Measurements from ENCODE around the gene TOP2A. TPM values are rescaled to one million over a fixed set of nuclear protein-coding genes. Genes with fewer than 3 reads are reported as not detected.

TOP2A gene
- total and polyA plus RNA-seq, 9 of the 15 experiments (the other 6 are each of a cell fraction or from before 2014, with no cell fraction given), result 133 to 347 (median 259) TPM

- peak; percentile 67 to 93 for TF ChIP-seq RAD21 (CRISPR knock-in tag; conservative IDR thresholded peaks at IDR 0.05 in 1 of 2, IDR thresholded peaks at IDR 0.05 in 1 of 2)
- no peak for TF ChIP-seq NFATC3 (IDR thresholded peaks at IDR 0.05)
- no peak for TF ChIP-seq ZBTB5 (IDR thresholded peaks at IDR 0.05)
- peak; percentile 66; the same call in 1 of the 2 replicates for TF ChIP-seq ZNF12 (CRISPR knock-in tag; IDR thresholded peaks at IDR 0.05)
- no peak for TF ChIP-seq THAP7 (CRISPR knock-in tag; IDR thresholded peaks at IDR 0.05)
- no peak for TF ChIP-seq SMAD2 (IDR thresholded peaks at IDR 0.05; ENCODE audit: low read depth, low read length)
- TF ChIP-seq RBM14 (IDR thresholded peaks at IDR 0.05; ENCODE audit: borderline replicate concordance, insufficient read depth, low read depth, low read length), result no peak
- no peak for TF ChIP-seq SPI1 (IDR thresholded peaks at IDR 0.05; ENCODE audit: borderline replicate concordance, low read depth, low read length)
- TF ChIP-seq ELF2 (CRISPR knock-in tag; IDR thresholded peaks at IDR 0.05), result peak; percentile 53; the same call in 1 of the 2 replicates
- no peak for TF ChIP-seq ZNF512 (tag; IDR thresholded peaks at IDR 0.05)
- no peak for TF ChIP-seq ZBTB8A (IDR thresholded peaks at IDR 0.05; ENCODE audit: partially characterized antibody)
- no peak for TF ChIP-seq ARID1B (IDR thresholded peaks at IDR 0.05)
- no peak for TF ChIP-seq NRF1 (conservative IDR thresholded peaks at IDR 0.05 in 1 of 2, IDR thresholded peaks at IDR 0.05 in 1 of 2)
- no peak for TF ChIP-seq CLOCK (CRISPR knock-in tag; IDR thresholded peaks at IDR 0.05; ENCODE audit: borderline replicate concordance)
- TF ChIP-seq KHSRP (IDR thresholded peaks at IDR 0.05), result no peak
- TF ChIP-seq FOXJ2 (tag; IDR thresholded peaks at IDR 0.05), result no peak
- TF ChIP-seq ZNF695 (CRISPR knock-in tag; IDR thresholded peaks at IDR 0.05), result no peak
- no peak for TF ChIP-seq YBX1 (IDR thresholded peaks at IDR 0.05)
- no peak for TF ChIP-seq ZBTB26 (CRISPR knock-in tag; IDR thresholded peaks at IDR 0.05)
- TF ChIP-seq ZBTB34 (CRISPR knock-in tag; IDR thresholded peaks at IDR 0.05), result no peak
Observed at GRCh38 chr17:40362696-40363110, 55.0 kb downstream of the TOP2A start (continued).
